ENCODE results near the gene FLAD1.

DNA sequence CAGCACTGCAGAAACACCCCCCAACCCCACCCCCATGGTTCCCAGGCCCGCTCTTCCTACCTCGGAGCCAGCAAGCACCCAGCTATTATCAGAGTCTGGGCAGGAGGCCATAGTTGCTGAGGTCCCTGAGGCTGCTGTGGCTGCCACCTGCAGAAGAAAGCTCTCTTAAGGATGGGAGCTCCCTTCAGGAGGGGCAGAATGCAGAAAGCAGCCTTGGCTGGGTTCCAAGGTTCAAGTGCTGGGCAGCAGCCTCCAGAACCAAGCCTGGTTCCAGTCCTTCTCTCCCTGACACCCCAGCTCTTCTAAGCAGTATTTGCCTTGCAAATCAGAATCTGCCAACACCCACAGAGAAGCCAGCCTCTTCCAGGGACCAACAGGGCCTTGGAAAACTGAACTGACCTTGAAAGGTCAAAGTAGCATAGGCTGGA lies 29.5 kb upstream of the FLAD1 start:
- TF ChIP-seq, protein P1, sequence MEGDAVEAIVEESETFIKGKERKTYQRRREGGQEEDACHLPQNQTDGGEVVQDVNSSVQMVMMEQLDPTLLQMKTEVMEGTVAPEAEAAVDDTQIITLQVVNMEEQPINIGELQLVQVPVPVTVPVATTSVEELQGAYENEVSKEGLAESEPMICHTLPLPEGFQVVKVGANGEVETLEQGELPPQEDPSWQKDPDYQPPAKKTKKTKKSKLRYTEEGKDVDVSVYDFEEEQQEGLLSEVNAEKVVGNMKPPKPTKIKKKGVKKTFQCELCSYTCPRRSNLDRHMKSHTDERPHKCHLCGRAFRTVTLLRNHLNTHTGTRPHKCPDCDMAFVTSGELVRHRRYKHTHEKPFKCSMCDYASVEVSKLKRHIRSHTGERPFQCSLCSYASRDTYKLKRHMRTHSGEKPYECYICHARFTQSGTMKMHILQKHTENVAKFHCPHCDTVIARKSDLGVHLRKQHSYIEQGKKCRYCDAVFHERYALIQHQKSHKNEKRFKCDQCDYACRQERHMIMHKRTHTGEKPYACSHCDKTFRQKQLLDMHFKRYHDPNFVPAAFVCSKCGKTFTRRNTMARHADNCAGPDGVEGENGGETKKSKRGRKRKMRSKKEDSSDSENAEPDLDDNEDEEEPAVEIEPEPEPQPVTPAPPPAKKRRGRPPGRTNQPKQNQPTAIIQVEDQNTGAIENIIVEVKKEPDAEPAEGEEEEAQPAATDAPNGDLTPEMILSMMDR (IDR thresholded peaks at IDR 0.05) = no peak
- no peak for TF ChIP-seq POLR2A (IDR thresholded peaks at IDR 0.05)
